MV-4-11 (cell line): Measurements from ENCODE around the gene ERICH3.

Source experiments
- DNase-seq: peaks from one replicate; lab custom pipeline; 2025; lab: John Stamatoyannopoulos, UW

Gene ERICH3

DNA sequence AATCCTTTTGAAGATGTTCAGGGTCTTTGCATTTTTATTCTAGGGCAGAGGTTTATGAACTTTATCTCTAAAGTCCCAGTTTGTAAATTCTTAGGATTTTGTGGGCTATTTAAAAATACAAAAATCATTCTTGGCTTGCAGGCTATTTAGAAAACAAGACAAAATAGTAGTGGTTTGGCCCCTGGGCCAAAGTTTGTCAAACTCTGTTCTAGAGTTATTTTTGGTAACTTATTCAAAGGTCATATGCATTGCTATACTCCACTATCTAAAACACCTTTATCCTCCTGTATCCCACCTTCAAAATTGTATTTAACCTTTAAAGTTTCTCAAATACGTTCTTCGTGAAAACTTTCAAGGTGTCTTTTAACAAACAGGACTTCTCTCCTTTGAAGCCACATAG is 85.7 kb downstream of the ERICH3 start:
- no peak for DNase-seq

DNA sequence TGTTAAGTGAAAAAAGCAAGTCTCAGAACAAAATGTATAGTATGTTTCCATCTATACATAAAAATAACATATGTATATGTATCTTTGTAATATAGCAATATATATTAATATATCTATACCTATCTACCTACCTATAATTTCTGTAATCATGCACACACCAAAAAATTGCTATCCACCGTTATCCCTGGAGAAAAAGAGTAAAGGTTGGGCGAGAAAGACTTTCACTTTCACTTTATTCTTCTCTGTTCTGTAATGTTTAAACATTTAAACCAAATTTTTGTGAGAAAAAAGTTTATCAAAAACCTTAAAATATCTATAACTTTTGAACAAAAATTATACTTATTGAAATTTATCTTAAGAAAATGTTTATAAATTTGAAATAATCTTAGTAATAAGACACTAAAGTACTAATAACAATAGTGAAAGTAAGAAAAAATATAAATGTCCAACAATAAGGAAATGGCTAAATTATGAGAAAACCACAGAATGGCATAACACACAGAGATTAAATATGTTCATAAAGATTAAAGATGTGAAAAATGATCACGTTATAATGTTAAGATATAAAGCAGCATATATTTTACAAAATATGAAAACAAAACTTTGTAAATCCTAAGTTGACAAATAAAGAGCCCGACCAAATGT is 87.2 kb downstream of the ERICH3 start:
- DNase-seq = no peak

GRCh38 chr1:74584185-74584584 is 89.4 kb downstream of the ERICH3 start:
- no peak for DNase-seq

GRCh38 chr1:74583397-74583796 is 90.2 kb downstream of the ERICH3 start:
- no peak for DNase-seq

GRCh38 chr1:74579425-74579824 is 94.2 kb downstream of the ERICH3 start:
- DNase-seq = peak; percentile 23

DNA sequence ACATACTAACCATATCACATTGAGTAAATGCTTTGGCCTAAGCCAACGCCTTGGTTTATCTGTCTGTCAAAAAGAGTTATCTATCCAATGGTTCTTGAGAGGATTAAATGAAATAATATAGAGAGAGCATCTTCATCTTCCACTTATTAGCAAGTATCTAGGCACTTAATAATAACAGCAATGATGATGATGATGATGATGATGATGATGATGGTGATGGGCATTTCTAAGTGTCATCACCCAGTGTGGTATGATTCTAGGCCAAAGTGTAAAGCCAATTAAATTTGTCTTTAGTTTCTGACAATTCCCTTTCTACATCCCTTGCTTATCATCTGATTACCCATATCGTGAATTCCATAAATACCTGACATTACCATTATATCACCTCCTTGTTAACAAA is 95.5 kb downstream of the ERICH3 start:
- no peak for DNase-seq

DNA sequence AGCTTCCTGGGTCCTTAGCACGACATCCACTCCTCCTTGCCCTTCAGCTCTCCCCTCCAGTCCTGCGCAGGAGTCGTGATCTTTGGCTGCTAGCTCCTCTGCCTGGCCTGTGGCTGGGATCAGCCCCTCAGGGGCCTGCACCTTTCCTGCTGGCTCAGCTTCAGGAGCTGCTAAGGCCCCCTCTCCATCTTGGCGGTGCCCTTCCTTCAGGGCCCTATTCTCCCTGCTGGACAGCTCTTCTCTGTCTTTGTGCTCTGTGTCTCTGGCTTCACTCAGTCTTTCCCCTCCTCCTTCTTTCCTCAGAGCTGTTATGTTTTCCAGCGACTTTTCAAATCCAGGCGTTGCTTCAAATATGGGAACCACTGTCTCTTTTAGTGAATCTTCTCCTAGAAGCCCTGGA is 101.7 kb downstream of the ERICH3 start:
- DNase-seq = no peak

- DNase-seq = no peak
Observed at GRCh38 chr1:74571493-74571800, 102.1 kb downstream of the ERICH3 start.

DNA sequence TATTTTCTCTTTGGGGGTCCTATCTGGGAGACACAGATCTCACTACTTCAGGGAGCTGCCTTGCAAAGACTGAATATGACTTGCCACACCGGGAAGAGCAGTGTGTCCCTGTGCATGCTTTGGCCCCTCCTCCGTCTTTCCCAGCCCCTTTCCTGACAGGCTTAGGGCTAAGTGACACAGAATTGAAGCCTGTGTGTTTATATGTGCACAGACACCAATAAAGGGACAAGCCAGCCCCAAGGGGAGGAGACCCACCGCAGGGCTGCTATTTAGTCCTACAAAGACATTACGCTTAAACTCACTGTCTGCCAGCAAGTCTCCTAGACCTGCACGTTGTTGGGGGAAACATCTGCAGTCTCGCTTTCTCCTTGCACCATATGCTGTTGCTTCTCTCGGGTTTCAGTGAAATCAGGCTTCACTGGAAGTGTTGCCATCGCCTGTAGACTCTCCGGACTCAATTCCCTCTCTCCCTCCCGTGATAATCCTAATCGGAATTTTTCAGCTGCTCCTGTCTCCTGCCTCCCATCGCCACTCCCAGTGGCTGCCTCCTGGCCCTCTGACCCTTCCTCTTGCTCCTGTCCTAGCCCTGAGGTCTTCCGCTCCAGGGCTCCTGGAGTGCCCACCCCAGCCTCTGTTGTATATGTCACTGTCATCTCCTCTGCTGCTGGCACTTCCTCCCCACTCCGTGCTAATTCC is 102.6 kb downstream of the ERICH3 start:
- no peak for DNase-seq

DNA sequence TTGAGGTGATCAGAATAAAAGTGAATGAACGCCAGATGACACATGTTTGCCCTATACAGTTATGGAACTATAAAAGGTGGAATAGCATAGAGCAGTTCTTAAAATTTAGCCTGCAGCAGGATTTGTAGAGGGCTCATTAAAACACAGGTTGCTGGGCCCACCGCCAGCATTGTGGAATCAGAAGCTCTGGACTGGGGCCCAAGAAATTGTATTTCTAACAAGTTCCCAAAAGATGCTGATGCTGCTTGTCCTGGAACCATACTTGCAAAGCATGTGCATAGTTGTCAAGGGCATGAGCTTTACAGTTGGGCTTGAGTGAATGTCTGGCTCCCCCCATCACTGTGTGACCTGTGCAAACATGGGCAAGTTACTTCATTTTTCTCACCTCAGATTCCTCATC is 123.7 kb downstream of the ERICH3 start:
- no peak for DNase-seq

GRCh38 chr1:74548961-74549750 is 124.4 kb downstream of the ERICH3 start:
- DNase-seq = no peak

- no peak for DNase-seq
Observed at GRCh38 chr1:74545821-74546220, 127.8 kb downstream of the ERICH3 start.

DNA sequence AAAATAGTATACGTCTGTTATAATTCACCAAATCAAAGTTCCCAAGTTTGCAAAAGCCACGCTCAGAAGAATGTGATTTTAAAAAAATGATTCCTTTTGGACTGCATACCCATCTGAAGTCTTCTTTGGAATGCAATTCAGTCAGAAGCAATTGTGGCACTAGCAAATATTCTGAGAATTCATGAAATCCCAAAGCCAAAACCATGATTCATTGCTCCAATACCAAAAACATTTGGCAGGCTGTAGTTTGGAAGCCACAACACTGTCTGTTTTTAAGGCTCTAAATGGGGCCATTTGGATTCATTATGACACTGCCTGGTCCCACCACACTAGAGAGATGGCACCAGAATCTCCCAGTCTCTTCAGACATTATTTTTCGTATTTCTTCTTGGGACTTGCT is 139.4 kb downstream of the ERICH3 start:
- DNase-seq = no peak

DNA sequence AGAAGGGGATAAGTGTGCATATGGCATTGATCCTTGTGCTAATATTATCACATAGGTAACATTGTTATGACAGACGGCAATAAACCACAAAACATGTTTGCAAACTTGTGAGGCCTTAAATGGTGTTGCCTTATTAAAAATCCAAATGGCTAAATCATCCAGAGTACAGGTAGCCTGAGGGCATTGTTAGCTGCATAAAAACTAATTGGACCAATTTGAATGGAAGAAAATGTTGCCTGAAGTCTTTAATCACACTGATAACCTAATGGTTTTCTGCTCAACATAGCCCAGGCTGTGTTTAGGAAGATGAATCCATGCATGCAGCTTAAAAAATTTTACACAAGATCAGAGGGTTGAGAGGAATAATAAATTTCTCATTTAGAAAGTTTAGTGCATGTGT is 141.8 kb downstream of the ERICH3 start:
- no peak for DNase-seq

GRCh38 chr1:74530892-74531291 is 142.7 kb downstream of the ERICH3 start:
- no peak for DNase-seq

DNA sequence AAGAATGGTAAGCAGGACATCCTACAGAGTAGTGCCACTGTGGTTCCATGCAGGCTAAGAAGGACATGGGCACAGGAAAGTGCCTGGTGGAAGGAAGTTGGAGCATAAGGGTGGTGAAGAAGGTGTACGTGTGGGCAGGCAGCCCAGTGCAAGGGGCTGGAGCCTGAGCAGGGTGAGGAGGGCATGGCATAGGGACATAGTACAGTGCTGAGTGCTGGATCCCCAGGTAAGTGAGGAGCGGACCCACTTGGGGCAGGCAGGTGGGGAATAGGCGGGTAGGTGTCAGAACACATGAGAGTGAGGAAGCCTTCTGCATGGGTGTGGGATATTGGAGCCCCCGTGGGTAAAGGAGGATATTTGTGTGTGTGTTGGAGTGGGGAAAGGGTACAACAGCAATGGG is 145.5 kb downstream of the ERICH3 start:
- no peak for DNase-seq

DNA sequence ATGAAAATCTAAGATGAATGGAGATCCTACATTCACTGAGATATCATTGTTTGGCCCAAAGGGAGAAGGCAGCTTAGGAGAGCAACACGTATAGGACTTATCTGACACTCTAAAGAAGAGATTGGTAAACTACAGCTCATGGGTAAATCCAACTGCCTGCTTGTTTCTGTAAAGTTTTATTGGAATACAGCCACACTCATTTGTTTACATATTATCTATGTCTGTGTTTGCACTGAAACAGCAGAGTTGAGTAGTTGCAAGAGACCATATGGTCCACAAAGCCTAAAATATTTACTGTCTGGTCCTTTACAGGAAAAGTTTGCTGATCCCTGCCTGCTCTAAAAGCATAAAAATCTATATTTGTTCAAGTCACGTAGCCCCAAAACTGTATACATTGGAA is 146.9 kb downstream of the ERICH3 start:
- DNase-seq = no peak

- no peak for DNase-seq
Observed at GRCh38 chr1:74523873-74524480, 149.6 kb downstream of the ERICH3 start.

GRCh38 chr1:74522148-74522547 is 151.4 kb downstream of the ERICH3 start:
- DNase-seq = no peak
